ENCODE results near the gene ZNF827. TPM values are rescaled to one million over a fixed set of nuclear protein-coding genes. Genes with fewer than 3 reads are reported as not detected.

Gene ZNF827
- total and polyA plus RNA-seq, 11 donors = 4.5 to 30.1 (median 18.1) TPM

- ATAC-seq = no peak
- TF ChIP-seq POLR2A (IDR thresholded peaks at IDR 0.05) = no peak
- no peak for TF ChIP-seq CTCF (IDR thresholded peaks at IDR 0.05)
- WGBS, 4 donors = 65 to 73% (median 68%) methylated on average over 2 of the region's 2 CpGs
- Histone ChIP-seq H3K4me3 (no peak overlapping the region), H3K36me3 (no peaks in the 10 kb centered on the region), H3K27ac (no peak overlapping the region), H3K4me1 (peaks cover 0 to 21% (median 3%) of the 10 kb centered on the region in 12 donors), H3K9me3 (peaks cover 0 to 6% (median 0%) of the 10 kb centered on the region in 12 donors), H3K27me3 (no peaks in the 10 kb centered on the region)
- intact Hi-C loops (cut with DNase I) = loop anchor here in 1 of 10 donors (10.0 kb wide), 1 partner anchor 54 kb away; no protein-coding TSS in a partner anchor
- DNase-seq = no peak
These were observed 149.9 kb downstream of the ZNF827 start for GRCh38 chr4:145788755-145789154.

GRCh38 chr4:145786830-145787229 is 151.8 kb downstream of the ZNF827 start:
- no peak for DNase-seq
- intact Hi-C loops (cut with DNase I) = loop anchor here in 1 of 10 donors (10.0 kb wide), 1 partner anchor 52 kb away; no protein-coding TSS in a partner anchor
- H3K27ac ChIP-seq = no peak overlapping the region
- H3K4me3 ChIP-seq = no peak overlapping the region
- TF ChIP-seq POLR2A (IDR thresholded peaks at IDR 0.05) = no peak
- no peak for TF ChIP-seq CTCF (IDR thresholded peaks at IDR 0.05)
- ATAC-seq = no peak
- peaks cover 0 to 21% (median 3%) of the 10 kb centered on the region in 12 donors for H3K4me1 ChIP-seq
- no peaks in the 10 kb centered on the region for H3K36me3 ChIP-seq
- WGBS, 4 donors = 85 to 92% (median 88%) methylated on average over 5 of the region's 5 CpGs
- H3K27me3 ChIP-seq = no peaks in the 10 kb centered on the region
- H3K9me3 ChIP-seq = peaks cover 0 to 11% (median 0%) of the 10 kb centered on the region in 12 donors

- no peaks in the 10 kb centered on the region for H3K36me3 ChIP-seq
- H3K27ac ChIP-seq = peak overlapping the region in 1 of 12 donors; percentile 25
- H3K4me1 ChIP-seq = peaks cover 0 to 21% (median 3%) of the 10 kb centered on the region in 12 donors
- H3K27me3 ChIP-seq = no peaks in the 10 kb centered on the region
- no peak overlapping the region for H3K4me3 ChIP-seq
- no peak for ATAC-seq
- TF ChIP-seq POLR2A (IDR thresholded peaks at IDR 0.05) (no peak), CTCF (IDR thresholded peaks at IDR 0.05) (no peak)
- 63 to 81% (median 79%) methylated on average over 2 of the region's 2 CpGs for WGBS, 4 donors
- no peak for DNase-seq
- H3K9me3 ChIP-seq = peaks cover 0 to 11% (median 0%) of the 10 kb centered on the region in 12 donors
- intact Hi-C loops (cut with DNase I) = loop anchor here in 1 of 10 donors (10.0 kb wide), 1 partner anchor 51 kb away; no protein-coding TSS in a partner anchor
These were observed 152.4 kb downstream of the ZNF827 start for GRCh38 chr4:145786261-145786660.

- Histone ChIP-seq H3K9me3 (peaks cover 0 to 11% (median 0%) of the 10 kb centered on the region in 12 donors), H3K4me1 (peaks cover 0 to 21% (median 3%) of the 10 kb centered on the region in 12 donors), H3K4me3 (no peak overlapping the region), H3K27me3 (no peaks in the 10 kb centered on the region), H3K27ac (peak overlapping the region in 2 of 12 donors; percentile 1 to 25), H3K36me3 (no peaks in the 10 kb centered on the region)
- intact Hi-C loops (cut with DNase I) = loop anchor here in 1 of 10 donors (10.0 kb wide), 1 partner anchor 51 kb away; no protein-coding TSS in a partner anchor
- 49 to 67% (median 58%) methylated on average over 2 of the region's 2 CpGs for WGBS, 4 donors
- TF ChIP-seq POLR2A (IDR thresholded peaks at IDR 0.05) (no peak), CTCF (IDR thresholded peaks at IDR 0.05) (no peak)
- peak in 1 of 4 donors; percentile 39 for ATAC-seq
- DNase-seq = no peak
These were observed 153.1 kb downstream of the ZNF827 start for GRCh38 chr4:145785391-145786008.
